Muscle layer of duodenum (tissue), 2 donors: ENCODE measurements around the gene CCL25.
"Not testable (repeated sequence)": the region's sequence is repeated elsewhere in the genome, so short reads cannot be mapped to it uniquely, and the experiment has no call there.

Source experiments
- H3K27ac ChIP-seq: one replicate; pipeline ENCODE4 v1.7.0; 2013; ENCODE audit warnings: mild to moderate bottlenecking, low read length
- H3K27me3 ChIP-seq: one replicate; pipeline ENCODE4 v1.7.0; 2013; ENCODE audit warnings: low read depth, mild to moderate bottlenecking, control low read depth, low read length
- H3K36me3 ChIP-seq, 2 donors: one replicate each; pipeline ENCODE4 v1.7.0; 2013; ENCODE audit warnings: low read length in 2 of 2, control low read depth in 1 of 2, mild to moderate bottlenecking in 1 of 2; ENCODE audit not compliant: insufficient read depth in 2 of 2, control insufficient read depth in 1 of 2
- H3K4me1 ChIP-seq, 2 donors: one replicate each; pipeline ENCODE4 v1.7.0; 2013; ENCODE audit warnings: low read length in 2 of 2, mild to moderate bottlenecking in 2 of 2, control low read depth in 1 of 2, moderate library complexity in 1 of 2; ENCODE audit not compliant: insufficient read depth in 2 of 2, control insufficient read depth in 1 of 2
- H3K4me3 ChIP-seq, 2 donors: one replicate each; pipeline ENCODE4 v1.7.0; 2013; ENCODE audit warnings: low read length in 2 of 2, low read depth in 1 of 2, mild to moderate bottlenecking in 1 of 2
- H3K9me3 ChIP-seq, 2 donors: one replicate each; pipeline ENCODE4 v1.7.0; 2013; ENCODE audit warnings: low read length in 2 of 2, control low read depth in 1 of 2, mild to moderate bottlenecking in 1 of 2; ENCODE audit not compliant: control insufficient read depth in 1 of 2
- donor health status: healthy.

The CCL25 gene

GRCh38 chr19:8052464-8052859, at the start of gene CCL25:
Gene CCL25 (plus strand): TSS chr19:8052760. CDS start chr19:8053050, 290 bp downstream.
- H3K27me3 ChIP-seq: no peaks in the 10 kb centered on the region
- H3K4me3 ChIP-seq: peak within 1 kb of the TSS in 1 of 2 donors; percentile 42
- peak within 1 kb of the TSS; percentile 65 for H3K27ac ChIP-seq
- no peaks in the 10 kb centered on the region for H3K9me3 ChIP-seq
- H3K36me3 ChIP-seq: no peaks in the 10 kb centered on the region
- peaks cover 0 to 11% of the 10 kb centered on the region in 2 donors for H3K4me1 ChIP-seq

- Histone ChIP-seq H3K27ac (no peak overlapping the region), H3K4me1 (peaks cover 18 to 39% of the 10 kb centered on the region in 2 donors), H3K27me3 (no peaks in the 10 kb centered on the region), H3K36me3 (no peaks in the 10 kb centered on the region), H3K9me3 (no peaks in the 10 kb centered on the region), H3K4me3 (peak overlapping the region; percentile 65 to 83)
Measured at GRCh38 chr19:8004001-8004400, 48.6 kb upstream of the CCL25 start.

- H3K4me3 ChIP-seq: peak overlapping the region; percentile 65 to 83
- no peak overlapping the region for H3K27ac ChIP-seq
- no peaks in the 10 kb centered on the region for H3K36me3 ChIP-seq
- H3K27me3 ChIP-seq: no peaks in the 10 kb centered on the region
- peaks cover 18 to 39% of the 10 kb centered on the region in 2 donors for H3K4me1 ChIP-seq
- no peaks in the 10 kb centered on the region for H3K9me3 ChIP-seq
Measured at GRCh38 chr19:8004723-8005513, 47.6 kb upstream of the CCL25 start.

GRCh38 chr19:8005534-8006256, 46.9 kb upstream of the CCL25 start, which contains the start of gene ELAVL1:
Gene ELAVL1 (minus strand): TSS chr19:8005641. CDS start chr19:7991815, 13,826 bp downstream.
- Histone ChIP-seq H3K27me3 (no peaks in the 10 kb centered on the region), H3K27ac (peak within 1 kb of the TSS; percentile 72), H3K4me1 (peaks cover 18 to 37% of the 10 kb centered on the region in 2 donors), H3K9me3 (no peaks in the 10 kb centered on the region), H3K36me3 (no peaks in the 10 kb centered on the region), H3K4me3 (peak within 1 kb of the TSS; percentile 76 to 83)

- Histone ChIP-seq H3K9me3 (no peaks in the 10 kb centered on the region), H3K27me3 (no peaks in the 10 kb centered on the region), H3K36me3 (no peaks in the 10 kb centered on the region), H3K4me3 (no peak overlapping the region), H3K27ac (no peak overlapping the region), H3K4me1 (no peaks in the 10 kb centered on the region)
Measured at GRCh38 chr19:8017808-8018207, 34.8 kb upstream of the CCL25 start.

- H3K4me3 ChIP-seq: no peak overlapping the region
- no peaks in the 10 kb centered on the region for H3K4me1 ChIP-seq
- no peaks in the 10 kb centered on the region for H3K9me3 ChIP-seq
- H3K27ac ChIP-seq: no peak overlapping the region
- no peaks in the 10 kb centered on the region for H3K36me3 ChIP-seq
- no peaks in the 10 kb centered on the region for H3K27me3 ChIP-seq
Measured at GRCh38 chr19:8020681-8021080, 31.9 kb upstream of the CCL25 start.

GRCh38 chr19:8021374-8021773, 31.2 kb upstream of the CCL25 start:
- Histone ChIP-seq H3K27me3 (no peaks in the 10 kb centered on the region), H3K4me1 (no peaks in the 10 kb centered on the region), H3K36me3 (no peaks in the 10 kb centered on the region), H3K9me3 (no peaks in the 10 kb centered on the region), H3K27ac (no peak overlapping the region), H3K4me3 (no peak overlapping the region)

- H3K27ac ChIP-seq: no peak overlapping the region
- no peaks in the 10 kb centered on the region for H3K4me1 ChIP-seq
- H3K36me3 ChIP-seq: no peaks in the 10 kb centered on the region
- no peaks in the 10 kb centered on the region for H3K27me3 ChIP-seq
- H3K4me3 ChIP-seq: no peak overlapping the region
- no peaks in the 10 kb centered on the region for H3K9me3 ChIP-seq
Measured at GRCh38 chr19:8022275-8022674, 30.3 kb upstream of the CCL25 start.

- no peaks in the 10 kb centered on the region for H3K36me3 ChIP-seq
- no peak overlapping the region for H3K27ac ChIP-seq
- H3K27me3 ChIP-seq: no peaks in the 10 kb centered on the region
- no peak overlapping the region for H3K4me3 ChIP-seq
- no peaks in the 10 kb centered on the region for H3K9me3 ChIP-seq
- no peaks in the 10 kb centered on the region for H3K4me1 ChIP-seq
Measured at GRCh38 chr19:8023371-8023770, 29.2 kb upstream of the CCL25 start.

GRCh38 chr19:8024256-8024655, 28.3 kb upstream of the CCL25 start:
- not testable (repeated sequence) for H3K27ac ChIP-seq, H3K4me1 ChIP-seq, H3K9me3 ChIP-seq, H3K4me3 ChIP-seq, H3K27me3 ChIP-seq, H3K36me3 ChIP-seq

GRCh38 chr19:8025316-8025715, 27.2 kb upstream of the CCL25 start:
- Histone ChIP-seq H3K27me3 (no peaks in the 10 kb centered on the region), H3K9me3 (no peaks in the 10 kb centered on the region), H3K4me3 (no peak overlapping the region), H3K4me1 (no peaks in the 10 kb centered on the region), H3K36me3 (no peaks in the 10 kb centered on the region), H3K27ac (no peak overlapping the region)
